CD4-positive, CD25-positive, alpha-beta regulatory T cell (primary cell): ENCODE measurements around the gene LGR6. TPM values are rescaled to one million over a fixed set of nuclear protein-coding genes. Genes with fewer than 3 reads are reported as not detected.
A peak's percentile ranks its signal among the peaks of the same experiment; 100 is the strongest.

Source experiments
- ATAC-seq, 2 donors: fragments of 150-1000 bp; cut with Tn5 transposase; one replicate each; pipeline ENCODE4 v1.10.0; 2021; ENCODE audit warnings: low read depth in 2 of 2, moderate number of reproducible peaks in 2 of 2, moderate library complexity in 1 of 2
- DNase-seq, 3 donors: peaks; one replicate each; pipeline versions ENCODE4 v3.0.0 to v3.0.0-alpha.2; 2012 to 2022; ENCODE audit warnings: mixed read lengths in 1 of 3
- H3K27ac ChIP-seq: one replicate; pipeline ENCODE4 v1.7.0; 2013; ENCODE audit warnings: mild to moderate bottlenecking, low read length; ENCODE audit not compliant: insufficient read depth, poor library complexity, severe bottlenecking
- H3K27me3 ChIP-seq: one replicate; pipeline ENCODE4 v1.7.0; 2013; ENCODE audit warnings: low read length; ENCODE audit not compliant: control insufficient read depth, insufficient read depth
- H3K36me3 ChIP-seq: one replicate; pipeline ENCODE4 v1.7.0; 2013; ENCODE audit warnings: mild to moderate bottlenecking, low read length, moderate library complexity; ENCODE audit not compliant: control insufficient read depth, insufficient read depth
- H3K4me1 ChIP-seq: 2 replicates; pipeline ENCODE4 v1.7.0; 2013; ENCODE audit warnings: mild to moderate bottlenecking, low read length; ENCODE audit not compliant: insufficient read depth, control insufficient read depth, poor library complexity, severe bottlenecking
- H3K4me3 ChIP-seq: one replicate; pipeline ENCODE4 v1.7.0; 2013; ENCODE audit warnings: low read depth, mild to moderate bottlenecking, low read length, moderate library complexity
- H3K9me3 ChIP-seq, 2 experiments: 1 replicate in 1 of 2; 2 replicates in 1 of 2; pipeline ENCODE4 v1.7.0; 2013; ENCODE audit warnings: low read length in 2 of 2, mild to moderate bottlenecking in 1 of 2, moderate library complexity in 1 of 2; ENCODE audit not compliant: control insufficient read depth in 2 of 2
- H3K27ac Mint-ChIP-seq, 3 donors: one replicate each; pipeline ENCODE4 v1.8.0; 2020 to 2022; ENCODE audit warnings: mild to moderate bottlenecking in 3 of 3, mixed read lengths in 3 of 3, moderate library complexity in 2 of 3
- H3K27me3 Mint-ChIP-seq: one replicate; pipeline ENCODE4 v1.8.0; 2022; ENCODE audit warnings: mild to moderate bottlenecking, mixed read lengths
- H3K36me3 Mint-ChIP-seq: one replicate; pipeline ENCODE4 v1.8.0; 2020; ENCODE audit warnings: mixed read lengths
- H3K4me1 Mint-ChIP-seq, 4 donors: one replicate each; pipeline ENCODE4 v1.8.0; 2020 to 2022; ENCODE audit warnings: mixed read lengths in 4 of 4, mild to moderate bottlenecking in 1 of 4
- H3K4me3 Mint-ChIP-seq, 4 donors: one replicate each; pipeline ENCODE4 v1.8.0; 2020 to 2022; ENCODE audit warnings: mild to moderate bottlenecking in 4 of 4, mixed read lengths in 4 of 4, moderate library complexity in 3 of 4
- H3K9me3 Mint-ChIP-seq, 7 donors: one replicate each; pipeline ENCODE4 v1.8.0; 2020 to 2022; ENCODE audit warnings: mixed read lengths in 7 of 7, mild to moderate bottlenecking in 3 of 7, moderate library complexity in 2 of 7
- polyA plus RNA-seq, 4 donors: library from polyadenylated mRNA; unstranded; fragments of 300-500 nt; fragmentation: Illumina TruSeq; gene quantifications; one replicate each; pipeline ENCODE4 v1.2.3, GENCODE V29; 2021
- total RNA-seq: library from RNA; stranded (reverse); gene quantifications from one replicate; pipeline ENCODE4 v1.2.3, GENCODE V29; 2022

LGR6 gene
- total and polyA plus RNA-seq, 5 donors from 2014 or later = 0.16 to 0.87 (median 0.30) TPM

- DNase-seq = no peak
- H3K4me3 Mint-ChIP-seq = no peak overlapping the region
- H3K4me1 ChIP-seq = no peaks in the 10 kb centered on the region
- no peaks in the 10 kb centered on the region for H3K36me3 ChIP-seq
- H3K27me3 ChIP-seq = no peaks in the 10 kb centered on the region
- ATAC-seq = no peak
- H3K27me3 Mint-ChIP-seq = no peaks in the 10 kb centered on the region
- no peak overlapping the region for H3K4me3 ChIP-seq
- no peaks in the 10 kb centered on the region for H3K4me1 Mint-ChIP-seq
- peaks cover 0 to 2% (median 0%) of the 10 kb centered on the region in 7 donors for H3K9me3 Mint-ChIP-seq
- no peak overlapping the region for H3K27ac ChIP-seq
- H3K9me3 ChIP-seq = no peaks in the 10 kb centered on the region
- no peaks in the 10 kb centered on the region for H3K36me3 Mint-ChIP-seq
- no peak overlapping the region for H3K27ac Mint-ChIP-seq
Measured at GRCh38 chr1:202306535-202307345, 113.1 kb downstream of the LGR6 start.

GRCh38 chr1:202310071-202310725 is 116.6 kb downstream of the LGR6 start:
- ATAC-seq = no peak
- peak overlapping the region in 1 of 3 donors; percentile 51 for H3K27ac Mint-ChIP-seq

DNA sequence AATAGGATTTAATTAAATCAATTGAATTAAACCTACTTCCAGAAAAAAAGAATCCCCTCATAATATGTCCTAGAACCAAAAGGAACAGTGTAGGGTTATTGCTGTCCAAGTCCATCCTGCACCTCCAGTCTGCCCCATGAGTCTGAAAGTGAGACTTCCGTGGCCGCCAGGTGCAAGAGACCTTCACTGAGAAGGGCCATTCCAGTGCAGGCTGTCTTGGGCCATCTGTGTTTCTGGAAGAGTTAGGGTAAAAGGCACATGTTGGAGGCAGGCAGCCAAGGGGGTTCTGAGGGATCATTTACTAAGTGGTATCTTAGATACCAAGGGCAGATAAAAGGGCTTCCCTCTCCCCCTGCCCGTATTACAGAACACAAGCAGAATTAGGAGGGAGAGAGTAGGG is 117.1 kb downstream of the LGR6 start:
- H3K4me1 Mint-ChIP-seq = peaks cover 0 to 3% (median 1%) of the 10 kb centered on the region in 4 donors
- H3K4me1 ChIP-seq = no peaks in the 10 kb centered on the region
- no peaks in the 10 kb centered on the region for H3K27me3 Mint-ChIP-seq
- H3K4me3 Mint-ChIP-seq = peak overlapping the region in 1 of 4 donors; percentile 34
- no peaks in the 10 kb centered on the region for H3K27me3 ChIP-seq
- H3K27ac ChIP-seq = no peak overlapping the region
- peak overlapping the region in 2 of 3 donors; percentile 42 to 87 for H3K27ac Mint-ChIP-seq
- DNase-seq (no peak), ATAC-seq (no peak)
- H3K4me3 ChIP-seq = no peak overlapping the region
- no peaks in the 10 kb centered on the region for H3K36me3 ChIP-seq
- H3K9me3 ChIP-seq = no peaks in the 10 kb centered on the region
- H3K36me3 Mint-ChIP-seq = no peaks in the 10 kb centered on the region
- peaks cover 0 to 2% (median 0%) of the 10 kb centered on the region in 7 donors for H3K9me3 Mint-ChIP-seq

More at GRCh38 chr1:202310071-202310725, 116.6 kb downstream of the LGR6 start:
- Mint-ChIP-seq H3K4me1 (peaks cover 0 to 3% (median 1%) of the 10 kb centered on the region in 4 donors), H3K27me3 (no peaks in the 10 kb centered on the region), H3K36me3 (no peaks in the 10 kb centered on the region), H3K4me3 (no peak overlapping the region), H3K9me3 (peaks cover 0 to 2% (median 0%) of the 10 kb centered on the region in 7 donors)
- no peak for DNase-seq
- Histone ChIP-seq H3K27me3 (no peaks in the 10 kb centered on the region), H3K27ac (no peak overlapping the region), H3K36me3 (no peaks in the 10 kb centered on the region), H3K4me3 (no peak overlapping the region), H3K9me3 (no peaks in the 10 kb centered on the region), H3K4me1 (no peaks in the 10 kb centered on the region)

GRCh38 chr1:202311875-202312635 is 118.5 kb downstream of the LGR6 start:
- Mint-ChIP-seq H3K4me1 (peaks cover 0 to 3% (median 1%) of the 10 kb centered on the region in 4 donors), H3K9me3 (peaks cover 0 to 2% (median 0%) of the 10 kb centered on the region in 7 donors), H3K27me3 (peaks cover 5% of the 10 kb centered on the region), H3K4me3 (no peak overlapping the region), H3K36me3 (no peaks in the 10 kb centered on the region), H3K27ac (peak overlapping the region in 2 of 3 donors; percentile 23 to 52)
- ATAC-seq (no peak), DNase-seq (no peak)
- Histone ChIP-seq H3K9me3 (no peaks in the 10 kb centered on the region), H3K27me3 (no peaks in the 10 kb centered on the region), H3K4me1 (no peaks in the 10 kb centered on the region), H3K36me3 (no peaks in the 10 kb centered on the region), H3K27ac (no peak overlapping the region), H3K4me3 (no peak overlapping the region)

DNA sequence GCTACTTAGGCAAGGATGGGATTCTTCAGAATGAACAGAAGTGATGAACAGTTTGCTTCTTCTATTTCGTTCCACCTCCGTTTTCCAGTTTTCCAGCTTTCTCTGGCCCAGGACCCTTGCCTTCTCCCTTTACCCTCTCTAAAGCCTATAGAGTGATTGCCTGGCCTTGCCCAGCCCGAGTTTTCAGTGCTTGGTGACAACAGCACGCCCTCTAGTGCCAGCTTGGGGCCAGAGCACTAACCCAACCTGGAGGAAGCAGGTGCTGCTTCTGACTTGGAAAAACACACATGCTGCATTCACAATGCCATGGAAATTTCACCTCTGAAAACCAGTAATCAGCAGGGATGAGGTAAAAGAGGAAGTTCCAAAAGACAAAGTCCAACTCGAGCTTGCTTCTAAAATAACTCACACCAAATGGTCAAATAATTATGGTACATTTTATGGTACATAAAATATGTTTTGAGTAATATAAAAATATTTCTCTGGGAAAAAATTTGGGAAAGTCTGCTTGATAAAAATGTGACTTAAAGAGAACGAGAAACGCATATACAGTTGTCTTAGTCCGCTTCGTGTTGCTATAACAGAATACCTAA is 122.1 kb downstream of the LGR6 start:
- no peak overlapping the region for H3K27ac ChIP-seq
- peak; percentile 53 to 75 (median 73) for DNase-seq
- Mint-ChIP-seq H3K27ac (peak overlapping the region in 1 of 3 donors; percentile 10), H3K4me1 (peaks cover 0 to 3% (median 1%) of the 10 kb centered on the region in 4 donors), H3K9me3 (no peaks in the 10 kb centered on the region), H3K36me3 (no peaks in the 10 kb centered on the region), H3K27me3 (peaks cover 5% of the 10 kb centered on the region), H3K4me3 (no peak overlapping the region)
- H3K27me3 ChIP-seq = no peaks in the 10 kb centered on the region
- no peaks in the 10 kb centered on the region for H3K36me3 ChIP-seq
- H3K4me1 ChIP-seq = no peaks in the 10 kb centered on the region
- no peaks in the 10 kb centered on the region for H3K9me3 ChIP-seq
- peak; percentile 74 to 80 for ATAC-seq
- no peak overlapping the region for H3K4me3 ChIP-seq

DNA sequence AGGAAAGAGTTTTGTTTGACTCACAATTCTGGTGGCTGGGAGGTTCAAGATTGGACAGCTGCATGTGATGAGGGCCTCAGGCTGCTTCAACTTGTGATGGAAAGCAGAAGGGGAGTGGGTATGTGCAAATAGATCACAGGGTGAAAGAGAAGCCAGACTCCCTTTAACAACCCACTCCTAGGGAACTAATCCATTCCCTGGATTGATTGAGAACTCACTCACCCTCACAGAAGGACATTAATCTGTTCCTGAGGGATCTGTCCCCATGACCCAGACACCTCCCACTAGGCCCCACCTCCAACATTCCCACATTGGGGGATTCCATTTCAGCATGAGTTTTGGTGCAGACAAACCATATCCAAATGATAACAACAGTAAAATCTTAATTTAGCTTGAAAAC is 122.6 kb downstream of the LGR6 start:
- H3K4me1 Mint-ChIP-seq = peaks cover 0 to 3% (median 1%) of the 10 kb centered on the region in 4 donors
- Histone ChIP-seq H3K36me3 (no peaks in the 10 kb centered on the region), H3K27ac (no peak overlapping the region), H3K4me3 (no peak overlapping the region), H3K4me1 (no peaks in the 10 kb centered on the region), H3K9me3 (no peaks in the 10 kb centered on the region), H3K27me3 (no peaks in the 10 kb centered on the region)
- H3K36me3 Mint-ChIP-seq = no peaks in the 10 kb centered on the region
- H3K27ac Mint-ChIP-seq = peak overlapping the region in 1 of 3 donors; percentile 10
- no peaks in the 10 kb centered on the region for H3K9me3 Mint-ChIP-seq
- ATAC-seq = no peak
- peaks cover 5% of the 10 kb centered on the region for H3K27me3 Mint-ChIP-seq
- H3K4me3 Mint-ChIP-seq = no peak overlapping the region
- DNase-seq = no peak
